HepG2 (cell line): ENCODE results near the gene MYO9A. TPM values are rescaled to one million over a fixed set of nuclear protein-coding genes. Genes with fewer than 3 reads are reported as not detected.

Experiments
- ATAC-seq: fragments of 200-7000 bp; cut with Tn5 transposase; 3 replicates; pipeline ENCODE4 v1.9.1; 2020; ENCODE audit warnings: mild to moderate bottlenecking, moderate library complexity
- BruUV-seq: library from RNA; stranded (reverse); fragments of 400-500 nt; replicated peaks from 2 replicates; lab custom pipeline; 2021; lab: Mats Ljungman, UMichigan
- CTCF ChIA-PET: fragments of 300-600 bp; formaldehyde crosslinking; extraction: SDS; loops from one replicate; lab custom pipeline; 2021; ENCODE audit warnings: low total read pairs, inconsistent platforms, low intra/inter-chr PET ratio; lab: Yijun Ruan, JAX
- POLR2A ChIA-PET: fragments of 350-600 bp; sonication (Branson Sonifier 250); formaldehyde crosslinking; loops from one replicate; lab custom pipeline; 2020; ENCODE audit warnings: antibody characterized with exemption, inconsistent platforms; lab: Yijun Ruan, JAX
- DNase-seq: peaks from one replicate; pipeline ENCODE4 v3.0.0-alpha.2; 2015; ENCODE audit warnings: low spot score
- FAIRE-seq: peaks from 3 replicates; lab custom pipeline; 2011; peaks lifted over from hg19 to GRCh38; lab: Jason Lieb, UNC
- H2AFZ ChIP-seq: one replicate; pipeline ENCODE4 v1.6.1; 2011; ENCODE audit warnings: low read length, inconsistent platforms
- H3K27ac ChIP-seq: fragments of 300-600 bp; 3 replicates; pipeline ENCODE4 v1.8.0; 2011; ENCODE audit warnings: mixed run types, mild to moderate bottlenecking, mixed read lengths, low read length, inconsistent platforms; ENCODE audit not compliant: insufficient read depth; ENCODE audit errors: extremely low read length
- H3K27me3 ChIP-seq, 2 experiments: fragments of 200-600 bp in 1 of 2; 2 replicates in 1 of 2; 3 replicates in 1 of 2; pipeline versions ENCODE4 v1.6.0 to v1.8.0; 2011; ENCODE audit warnings: low read length in 2 of 2, mild to moderate bottlenecking in 2 of 2, moderate library complexity in 2 of 2, inconsistent platforms in 1 of 2; ENCODE audit not compliant: insufficient read depth in 2 of 2, control insufficient read depth in 1 of 2
- H3K36me3 ChIP-seq, 2 experiments: fragments of 200-600 bp in 1 of 2; replicated peaks in 1 of 2; 2 replicates in 1 of 2; 3 replicates in 1 of 2; pipeline versions ENCODE4 v1.5.1 to v1.8.0; 2011; ENCODE audit warnings: low read length in 2 of 2, inconsistent platforms in 1 of 2; ENCODE audit not compliant: insufficient read depth in 2 of 2, control insufficient read depth in 1 of 2
- H3K4me1 ChIP-seq: 2 replicates; pipeline ENCODE4 v1.5.1; 2012; ENCODE audit warnings: low read length, inconsistent platforms; ENCODE audit not compliant: insufficient read depth
- H3K4me2 ChIP-seq: 2 replicates; pipeline ENCODE4 v1.6.0; 2011; ENCODE audit warnings: low read depth, low read length, inconsistent platforms
- H3K4me3 ChIP-seq, 3 experiments: fragments of 200-600 bp in 1 of 3; sonication (generic), shearing (Covaris generic) in 1 of 3; replicated peaks in 1 of 3; 2 replicates each; pipeline ENCODE4 v1.5.1; 2011 to 2016; ENCODE audit warnings: low read length in 3 of 3, inconsistent platforms in 2 of 3, low read depth in 2 of 3, mild to moderate bottlenecking in 2 of 3, control low read depth in 1 of 3, mixed read lengths in 1 of 3; ENCODE audit not compliant: insufficient read depth in 1 of 3
- H3K79me2 ChIP-seq: one replicate; pipeline ENCODE4 v1.6.1; 2011; ENCODE audit warnings: low read length, inconsistent platforms; ENCODE audit not compliant: insufficient read depth
- H3K9ac ChIP-seq: 2 replicates; pipeline ENCODE4 v1.6.0; 2011; ENCODE audit warnings: mild to moderate bottlenecking, low read depth, low read length, inconsistent platforms; ENCODE audit not compliant: insufficient read depth
- H3K9me3 ChIP-seq: 2 replicates; pipeline ENCODE4 v1.5.1; 2012; ENCODE audit warnings: mild to moderate bottlenecking, low read length
- H4K20me1 ChIP-seq: 2 replicates; pipeline ENCODE4 v1.6.0; 2011; ENCODE audit warnings: inconsistent platforms, mild to moderate bottlenecking, low read length, moderate library complexity; ENCODE audit not compliant: insufficient read depth
- ATF7-NPFF ChIP-seq: sonication (generic); formaldehyde crosslinking; IDR thresholded peaks from 2 replicates; pipeline ENCODE4 v1.8.1; 2023; ENCODE audit warnings: mild to moderate bottlenecking, low read depth, missing genetic modification reagents, moderate library complexity
- ELF1 ChIP-seq: sonication (generic); formaldehyde crosslinking; IDR thresholded peaks from 2 replicates; pipeline ENCODE4 v1.4.0; 2020; ENCODE audit warnings: missing genetic modification reagents
- HOMEZ ChIP-seq: IDR thresholded peaks from 2 replicates; pipeline ENCODE4 v1.6.1; 2016; ENCODE audit warnings: low read depth
- KDM2A ChIP-seq: sonication (generic); formaldehyde crosslinking; IDR thresholded peaks from 2 replicates; pipeline ENCODE4 v1.4.0; 2020; ENCODE audit warnings: low read depth, missing genetic modification reagents, borderline replicate concordance
- NFYB ChIP-seq: sonication (generic); formaldehyde crosslinking; IDR thresholded peaks from 2 replicates; pipeline ENCODE4 v1.4.0; 2020; ENCODE audit warnings: missing genetic modification reagents
- PPARG ChIP-seq: conservative IDR thresholded peaks from 2 replicates; pipeline ENCODE4 v1.6.1; 2016; ENCODE audit warnings: missing biosample characterization, missing genetic modification reagents
- RARG ChIP-seq: sonication (generic); formaldehyde crosslinking; IDR thresholded peaks from 2 replicates; pipeline ENCODE4 v1.4.0; 2020; ENCODE audit warnings: low read depth, mild to moderate bottlenecking, missing genetic modification reagents
- SAFB2 ChIP-seq: sonication (generic); formaldehyde crosslinking; IDR thresholded peaks from 2 replicates; pipeline ENCODE4 v1.5.1; 2020; ENCODE audit warnings: missing genetic modification reagents, low read depth, mild to moderate bottlenecking, borderline replicate concordance
- SP5 ChIP-seq: IDR thresholded peaks from 2 replicates; pipeline ENCODE4 v1.6.1; 2016; ENCODE audit warnings: low read depth, borderline replicate concordance
- TAF15 ChIP-seq: fragments of 200-400 bp; formaldehyde crosslinking; IDR thresholded peaks from one replicate; pipeline ENCODE4 v1.6.1; 2018; ENCODE audit warnings: mild to moderate bottlenecking, low read depth, low read length; ENCODE audit not compliant: poor library complexity, severe bottlenecking
- TCF7L2 ChIP-seq: IDR thresholded peaks from 2 replicates; pipeline ENCODE4 v1.6.1; 2011; ENCODE audit warnings: mild to moderate bottlenecking, low read depth, low read length, moderate library complexity
- ZC3H13 ChIP-seq: sonication (generic); formaldehyde crosslinking; IDR thresholded peaks from 2 replicates; pipeline ENCODE4 v1.8.1; 2023; ENCODE audit warnings: mild to moderate bottlenecking, missing genetic modification reagents, moderate library complexity
- ZNF207 ChIP-seq: fragments of 450-650 bp; IDR thresholded peaks from 2 replicates; pipeline ENCODE4 v1.6.1; 2016; ENCODE audit warnings: antibody characterized with exemption, borderline replicate concordance
- ZNF225 ChIP-seq: sonication (generic); formaldehyde crosslinking; IDR thresholded peaks from 2 replicates; pipeline ENCODE4 v1.4.0; 2020; ENCODE audit warnings: mild to moderate bottlenecking, missing genetic modification reagents
- ZNF414 ChIP-seq: sonication (generic); formaldehyde crosslinking; IDR thresholded peaks from 2 replicates; pipeline ENCODE4 v1.5.0; 2020; ENCODE audit warnings: missing genetic modification reagents
- ZNF552 ChIP-seq: sonication (generic); formaldehyde crosslinking; IDR thresholded peaks from 2 replicates; pipeline ENCODE4 v1.9.0; 2022; ENCODE audit warnings: missing genetic modification reagents, mild to moderate bottlenecking, borderline replicate concordance
- ZNF761 ChIP-seq: sonication (generic); formaldehyde crosslinking; conservative IDR thresholded peaks from 2 replicates; pipeline ENCODE4 v1.4.0; 2020; ENCODE audit warnings: mild to moderate bottlenecking, missing genetic modification reagents
- ZSCAN12 ChIP-seq: sonication (generic); formaldehyde crosslinking; IDR thresholded peaks from 2 replicates; pipeline ENCODE4 v1.9.0; 2021; ENCODE audit warnings: mild to moderate bottlenecking, missing genetic modification reagents
- ZSCAN30 ChIP-seq: sonication (generic); formaldehyde crosslinking; IDR thresholded peaks from 2 replicates; pipeline ENCODE4 v1.5.0; 2020; ENCODE audit warnings: mild to moderate bottlenecking, missing genetic modification reagents
- WGBS: methylation state at CpG from one replicate; pipeline ENCODE4 v1.1.6; 2017; ENCODE audit warnings: low lambda C conversion rate; 5-methylcytosine and 5-hydroxymethylcytosine counted together
- in situ Hi-C: cut with HindIII; loops from 2 replicates; pipeline ENCODE4 v1.10.0; 2017; ENCODE audit warnings: low pct_unique_long_range_greater_than_20kb; ENCODE audit not compliant: extremely low pct_ligation_motif_present
- intact Hi-C: fragments of 100-400 bp; cut with micrococcal nuclease; formaldehyde crosslinking; loops from one replicate; pipeline ENCODE4 v1.10.0; 2022; ENCODE audit not compliant: unreplicated experiment
- polyA plus RNA-seq, 8 experiments: library from polyadenylated mRNA; depleted of rRNA in 3 of 8; stranded (reverse) in 7 of 8; unstranded in 1 of 8; fragments of >200 nt; fragmentation: Illumina TruSeq in 4 of 8; extraction: Trizol in 4 of 8; gene quantifications; 2 replicates each; pipeline versions ENCODE4 v1.2.1 to v1.2.3, GENCODE V29; 2011 to 2016; ENCODE audit warnings: low read depth in 4 of 8, missing spikeins in 1 of 8, mixed read lengths in 1 of 8; ENCODE audit not compliant: insufficient read depth in 1 of 8
- total RNA-seq, 5 experiments: library from RNA; depleted of rRNA; stranded (reverse); fragments of >200 nt; fragmentation: Illumina TruSeq; extraction: Trizol; gene quantifications; 2 replicates each; pipeline ENCODE4 v1.2.3, GENCODE V29; 2016; ENCODE audit warnings: low read depth in 1 of 5

The MYO9A gene
- total and polyA plus RNA-seq, 2 of the 13 experiments (the other 11 are each of a cell fraction or from before 2014, with no cell fraction given): 4.8 to 15.3 TPM

GRCh38 chr15:71888797-71889196 lies 229.2 kb downstream of the MYO9A start:
- CTCF ChIA-PET: no interaction called here
- no peaks in the 10 kb centered on the region for H3K4me1 ChIP-seq
- no peak for FAIRE-seq
- H3K4me3 ChIP-seq: no peak overlapping the region
- H3K36me3 ChIP-seq: no peaks in the 10 kb centered on the region
- H4K20me1 ChIP-seq: no peaks in the 10 kb centered on the region
- POLR2A ChIA-PET: no interaction called here
- H2AFZ ChIP-seq: no peak overlapping the region
- no peaks in the 10 kb centered on the region for H3K27me3 ChIP-seq
- H3K4me2 ChIP-seq: no peak overlapping the region
- H3K79me2 ChIP-seq: no peaks in the 10 kb centered on the region
- H3K9ac ChIP-seq: no peak overlapping the region
- BruUV-seq: no TSS peak
- no peak for ATAC-seq
- no peaks in the 10 kb centered on the region for H3K9me3 ChIP-seq
- 95% methylated on average over 1 of the region's 1 CpG for WGBS
- no peak for DNase-seq
- intact Hi-C loops (no loop called here), in situ Hi-C loops (no loop called here)
- TF ChIP-seq ZSCAN30 (CRISPR knock-in tag): no peak
- no peak for TF ChIP-seq NFYB (CRISPR knock-in tag)
- no peak for TF ChIP-seq ZNF761 (CRISPR knock-in tag)
- TF ChIP-seq ZNF207: no peak
- TF ChIP-seq TCF7L2: no peak
- TF ChIP-seq ATF7-NPFF (CRISPR knock-in tag): no peak
- no peak for TF ChIP-seq ZNF552 (CRISPR knock-in tag)
- TF ChIP-seq ZC3H13: no peak
- TF ChIP-seq SP5: no peak
- no peak for TF ChIP-seq RARG
- TF ChIP-seq ZSCAN12: no peak
- no peak for TF ChIP-seq KDM2A
- no peak for TF ChIP-seq ELF1 (CRISPR knock-in tag)
- no peak for TF ChIP-seq SAFB2 (CRISPR knock-in tag)
- TF ChIP-seq ZNF225: no peak
- no peak for TF ChIP-seq PPARG (CRISPR knock-in tag)
- no peak for TF ChIP-seq TAF15
- no peak for TF ChIP-seq HOMEZ (CRISPR knock-in tag)
- no peak for TF ChIP-seq ZNF414
- H3K27ac ChIP-seq: no peak overlapping the region
